Stimulated activated CD4-positive, alpha-beta T cell treated with anti-CD3 and anti-CD28 coated beads, Interleukin-1b, Interleukin-23, amount 100 ng/mL, for 48 hours (primary cell): Measurements from ENCODE around the gene DNAJC5.

Source experiments
- DNase-seq: peaks from one replicate; pipeline ENCODE4 v3.0.0-alpha.2; 2020

DNAJC5 gene

DNA sequence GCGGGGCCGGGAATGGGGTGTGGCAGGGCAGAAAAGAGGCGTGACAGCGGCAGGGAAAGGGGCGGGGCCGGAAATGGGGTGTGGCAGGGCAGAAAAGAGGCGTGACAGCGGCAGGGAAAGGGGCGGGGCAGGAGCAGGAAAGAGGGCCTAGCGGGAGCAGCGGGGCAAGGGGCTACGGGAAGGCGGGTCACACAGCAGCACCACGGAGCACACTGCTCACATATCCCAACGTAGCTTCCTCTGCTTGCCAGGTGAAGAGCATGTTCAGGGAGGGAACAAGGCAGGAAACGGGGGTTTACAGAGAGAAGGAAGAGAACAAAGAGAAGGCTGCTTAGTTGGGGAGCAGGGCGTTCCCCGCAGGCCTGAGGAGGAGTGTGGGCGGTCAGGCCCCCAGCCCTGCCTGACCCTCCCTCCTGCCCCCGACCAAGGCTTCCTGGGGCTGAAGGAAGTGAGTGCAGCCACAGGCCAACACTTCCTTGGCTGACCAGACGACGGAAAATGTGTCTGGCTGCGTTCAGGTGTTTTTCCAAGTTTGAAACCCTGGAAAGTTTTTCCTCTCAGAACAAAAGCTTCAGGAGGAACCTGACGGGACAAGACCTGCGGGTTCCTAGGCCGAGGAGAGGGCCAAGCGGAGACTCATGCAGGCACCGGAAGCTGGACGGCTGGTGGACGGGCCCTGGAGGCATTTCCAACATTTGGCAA is 47.5 kb downstream of the DNAJC5 start:
- DNase-seq: peak; percentile 75

GRCh38 chr20:63942969-63943807 is 48.3 kb downstream of the DNAJC5 start:
- DNase-seq: no peak

DNA sequence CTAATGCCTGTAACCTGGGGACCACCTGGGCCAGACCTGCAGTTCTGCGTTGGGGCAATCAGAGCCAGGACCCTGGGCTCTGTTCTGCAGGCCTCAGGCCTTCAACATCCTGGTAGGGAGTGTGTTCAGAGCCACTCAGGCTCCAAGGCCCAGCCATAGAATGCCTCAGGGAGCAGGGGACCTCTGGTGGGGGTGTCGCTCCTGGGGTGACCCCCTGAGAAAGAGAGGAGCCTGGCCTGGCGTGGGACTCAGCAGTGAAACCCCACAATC is 48.8 kb downstream of the DNAJC5 start:
- DNase-seq: no peak

DNA sequence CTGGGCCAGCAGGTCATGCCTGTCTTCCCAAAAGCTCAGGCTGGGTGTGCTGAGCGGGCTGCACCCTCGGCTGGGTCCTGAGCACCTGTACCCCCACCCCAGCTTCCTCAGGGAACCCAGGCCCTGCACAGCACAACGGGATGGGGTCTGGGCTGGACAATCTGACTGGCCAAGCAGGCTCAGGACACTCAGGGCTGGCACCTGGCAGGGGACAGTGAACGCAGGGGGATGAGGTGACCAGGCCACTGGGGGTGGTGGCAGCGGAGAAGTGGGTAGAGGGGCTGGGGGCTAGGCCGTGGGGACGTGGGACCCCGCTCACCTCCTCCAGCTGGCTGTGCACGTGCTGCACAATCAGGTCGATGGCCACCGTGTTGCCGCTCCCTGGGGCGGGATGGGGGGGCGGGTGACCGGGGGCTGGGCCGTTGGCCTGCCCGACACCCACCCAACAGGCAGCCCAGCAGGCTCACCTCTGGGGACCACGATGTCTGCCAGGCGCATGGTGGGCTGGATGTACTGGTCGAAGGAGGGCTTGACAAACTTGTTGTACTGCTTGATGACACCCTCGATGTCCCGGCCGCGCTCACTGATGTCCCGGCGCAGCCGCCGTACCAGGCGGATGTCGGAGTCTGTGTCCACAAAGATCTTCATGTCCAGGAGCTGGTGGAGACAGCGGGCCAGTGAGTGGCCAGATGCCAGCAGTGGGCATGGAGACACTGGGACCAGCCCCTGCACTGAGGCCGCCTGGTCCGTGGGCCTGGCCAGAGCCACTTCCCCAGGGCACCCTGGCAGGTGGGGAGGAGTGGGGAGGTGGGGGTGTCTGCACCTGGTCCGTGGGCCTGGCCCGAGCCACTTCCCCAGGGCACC is 49.4 kb downstream of the DNAJC5 start:
- DNase-seq: no peak

DNA sequence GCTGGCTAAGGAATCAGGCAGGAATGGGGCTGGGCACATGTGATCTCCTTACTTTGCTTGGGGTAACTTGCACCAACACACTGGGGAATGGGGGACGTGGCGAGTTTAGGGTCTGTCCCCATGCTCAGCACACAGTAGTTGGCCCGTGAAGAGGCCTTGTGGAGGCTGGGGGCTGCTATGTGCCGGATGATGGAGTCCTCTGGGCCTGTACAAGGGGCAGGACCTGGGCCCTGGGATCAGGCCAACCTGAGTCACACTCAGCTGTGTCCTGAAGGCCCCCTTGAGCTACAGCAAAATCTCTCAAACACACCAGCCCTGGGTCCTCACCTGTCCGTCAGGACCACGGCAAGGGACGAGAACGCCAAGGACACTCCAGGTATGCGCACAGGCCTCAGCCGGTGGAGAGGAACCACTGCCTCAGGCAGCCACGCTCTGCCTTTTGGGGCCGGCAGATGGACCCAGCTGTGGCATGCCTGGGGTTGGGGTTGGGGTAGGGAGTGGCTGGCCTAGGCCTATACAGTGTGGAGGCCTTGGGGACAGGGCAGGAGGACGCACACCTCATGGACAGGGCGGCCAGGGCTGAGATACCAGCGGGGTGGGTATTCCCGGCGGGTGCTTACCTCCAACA is 50.2 kb downstream of the DNAJC5 start:
- no peak for DNase-seq

DNA sequence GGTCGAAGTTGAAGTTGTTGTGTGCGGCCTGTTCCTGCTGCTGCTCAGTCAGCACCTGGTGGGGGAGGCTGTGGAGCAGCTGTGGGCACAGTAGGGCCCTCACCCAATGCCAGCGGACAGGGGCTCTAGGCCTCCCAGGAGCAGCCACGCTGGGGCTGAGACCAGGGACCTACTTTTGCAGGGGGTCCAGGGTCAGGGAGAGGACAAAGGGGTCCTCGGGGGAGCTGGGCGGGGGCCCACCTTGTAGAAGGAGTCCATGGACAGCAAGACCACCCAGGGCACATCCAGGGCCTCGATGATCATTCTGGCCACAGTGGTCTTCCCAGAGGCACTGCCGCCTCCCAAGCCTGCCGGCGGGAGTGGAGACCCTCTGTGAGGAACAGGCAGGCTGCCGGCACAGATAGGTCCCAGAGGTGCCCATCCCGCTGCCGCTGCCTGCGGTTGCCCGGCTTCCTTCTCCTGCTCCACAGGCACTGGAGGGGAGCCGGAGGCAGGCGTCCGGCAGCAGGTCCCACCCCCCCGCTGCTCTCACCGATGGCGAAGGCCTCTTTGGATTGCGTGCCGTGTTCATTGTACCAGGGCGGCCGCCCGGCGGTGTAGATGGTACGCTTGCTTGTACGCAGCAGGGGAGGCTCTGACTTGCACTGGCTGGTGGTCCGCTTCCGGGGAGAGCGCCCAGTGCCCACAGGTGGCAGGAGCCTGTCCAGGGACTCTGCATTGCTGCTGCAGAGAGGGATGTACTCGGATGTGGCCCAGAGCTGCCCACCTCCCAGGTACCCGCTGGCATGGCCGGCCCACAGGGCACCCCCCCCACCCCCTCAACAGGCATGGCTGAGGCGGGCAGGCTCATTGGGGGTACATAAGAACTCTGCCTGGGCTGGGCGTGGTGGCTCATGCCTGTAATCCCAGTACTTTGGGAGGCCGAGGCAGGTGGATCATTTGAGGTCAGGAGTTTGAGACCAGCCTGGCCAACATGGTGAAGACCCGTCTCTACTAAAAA is 51.3 kb downstream of the DNAJC5 start:
- no peak for DNase-seq

GRCh38 chr20:63946986-63947637 is 52.2 kb downstream of the DNAJC5 start:
- DNase-seq: no peak

- no peak for DNase-seq
These were observed 52.9 kb downstream of the DNAJC5 start for GRCh38 chr20:63947638-63948456.

- DNase-seq: no peak
These were observed 55.9 kb downstream of the DNAJC5 start for GRCh38 chr20:63950701-63951397.

DNA sequence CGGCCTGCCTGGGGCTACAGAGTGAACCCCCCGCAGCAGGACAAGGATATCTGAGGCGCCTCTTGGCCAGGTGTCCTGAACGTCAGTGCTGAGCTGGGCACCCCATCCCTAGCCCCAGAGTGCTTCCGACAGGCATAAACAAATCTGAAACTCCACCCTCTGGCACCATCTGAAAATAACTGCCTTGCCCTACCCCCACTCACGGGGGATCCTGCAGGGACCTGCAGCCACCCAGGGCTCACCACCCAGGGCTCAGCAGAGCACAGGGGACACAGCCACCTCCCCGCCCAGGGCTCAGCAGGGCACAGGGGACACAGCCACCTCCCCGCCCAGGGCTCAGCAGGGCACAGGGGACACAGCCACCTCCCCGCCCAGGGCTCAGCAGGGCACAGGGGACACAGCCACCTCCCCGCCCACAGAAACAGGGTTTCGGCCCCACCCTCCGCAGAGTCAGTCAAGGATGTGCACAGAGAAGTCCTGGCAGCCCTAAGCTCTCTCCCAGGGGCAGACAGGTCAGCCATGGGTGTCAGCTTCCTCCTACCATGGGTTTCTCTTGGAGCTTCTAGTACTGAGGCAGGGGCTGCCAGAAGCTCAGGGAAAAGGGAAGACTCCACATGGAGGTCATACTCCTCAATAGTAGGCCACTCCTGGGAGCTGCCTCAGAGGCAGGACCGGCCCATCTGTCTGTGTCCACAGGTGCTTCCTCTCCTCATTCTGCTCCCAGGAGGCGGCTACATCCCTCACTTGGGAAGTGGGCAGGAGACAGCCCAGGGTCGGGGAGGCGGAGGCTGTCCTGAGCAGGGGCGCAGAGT is 56.7 kb downstream of the DNAJC5 start:
- no peak for DNase-seq

GRCh38 chr20:63952210-63952535 is 57.2 kb downstream of the DNAJC5 start:
- DNase-seq: no peak

- no peak for DNase-seq
These were observed 57.8 kb downstream of the DNAJC5 start for GRCh38 chr20:63952769-63953168.

- no peak for DNase-seq
These were observed 59.0 kb downstream of the DNAJC5 start for GRCh38 chr20:63953764-63954429.

DNA sequence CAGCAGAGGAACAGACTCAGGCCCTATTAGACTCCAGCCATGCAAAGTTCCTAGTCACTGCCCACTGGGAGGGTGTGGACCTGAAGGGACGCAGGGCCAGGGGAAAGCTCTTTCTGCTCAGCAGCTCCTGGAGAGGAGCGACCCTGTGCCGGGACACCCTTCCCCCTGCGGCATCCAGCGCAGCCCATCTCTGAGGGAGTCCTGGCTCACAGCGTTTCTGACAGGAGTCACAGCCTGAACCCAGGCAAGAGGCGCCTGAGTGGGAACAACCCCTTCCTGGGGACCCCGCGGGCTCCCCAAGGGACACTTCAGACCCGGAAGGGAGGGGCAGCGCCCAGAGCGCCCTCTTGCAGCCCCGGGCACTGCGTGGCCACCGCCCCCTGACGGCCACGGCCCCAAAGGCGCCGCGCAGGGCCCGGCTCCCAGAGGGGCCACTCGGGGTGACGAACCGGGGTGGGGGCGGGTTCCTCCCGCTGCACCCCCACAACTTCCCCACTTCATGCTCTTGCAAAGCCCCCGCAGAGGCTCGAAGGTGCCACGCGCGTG is 60.4 kb downstream of the DNAJC5 start:
- no peak for DNase-seq

DNA sequence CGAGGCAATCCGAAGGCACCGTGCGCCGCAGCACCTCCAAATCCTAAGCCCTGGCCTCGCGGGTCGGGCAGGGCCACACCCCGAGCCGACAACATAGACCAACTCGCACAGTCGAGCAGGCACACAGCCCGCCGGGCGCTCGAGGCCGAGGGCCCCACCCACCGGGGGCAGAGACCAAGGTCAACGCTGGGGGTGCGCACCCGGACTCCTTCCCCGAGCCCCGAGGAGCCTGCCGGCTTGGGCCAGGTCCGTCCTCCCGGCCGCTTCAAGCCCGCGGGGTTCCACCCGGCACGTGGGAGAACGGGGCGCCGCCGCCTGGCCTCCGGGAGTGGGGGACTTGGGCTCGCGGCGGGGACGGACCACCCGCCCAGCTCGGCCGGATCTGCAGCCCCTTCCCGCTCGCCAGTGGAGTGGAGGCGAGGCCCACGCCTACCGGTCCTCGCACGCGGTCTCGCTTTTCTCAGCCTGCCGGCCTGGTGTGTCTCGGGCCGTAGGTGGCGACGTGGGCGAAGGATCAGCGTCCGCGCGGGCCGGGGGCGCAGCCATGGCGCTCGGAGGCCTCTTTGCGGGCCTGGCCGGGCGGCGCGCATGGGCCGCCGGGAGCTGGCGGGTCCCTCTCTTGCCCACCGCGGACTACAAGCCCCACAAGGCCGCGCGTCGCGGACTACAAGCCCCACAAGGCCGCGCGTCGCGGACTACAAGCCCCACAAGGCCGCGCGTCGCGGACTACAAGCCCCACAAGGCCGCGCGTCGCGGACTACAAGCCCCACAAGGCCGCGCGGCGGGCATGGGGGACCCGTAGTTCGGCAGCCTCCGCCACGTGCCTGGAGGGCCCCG is 61.1 kb downstream of the DNAJC5 start, which contains the start of gene UCKL1:
UCKL1 (minus strand) TSS at position 590 of the 837 bp plus-strand sequence; CDS start at position 546, 44 bp downstream.
- DNase-seq: peak; percentile 91

DNA sequence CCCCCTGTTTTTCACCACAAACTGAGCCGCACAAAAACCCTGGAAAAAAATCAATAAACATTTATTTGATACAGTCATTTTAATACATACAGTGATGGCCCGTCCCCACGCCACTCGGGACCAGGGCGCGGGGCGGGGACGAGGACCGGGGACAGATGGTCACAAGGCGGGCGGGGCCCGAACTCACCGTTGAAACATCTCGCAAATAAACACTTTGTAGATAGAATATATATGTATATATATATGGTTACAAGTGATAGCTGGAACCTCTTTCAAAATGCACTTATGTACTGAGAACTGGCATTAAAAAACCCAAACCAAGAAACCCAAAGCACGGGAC is 61.7 kb downstream of the DNAJC5 start:
- no peak for DNase-seq
